ENCODE measurements around the gene ANAPC7. TPM values are rescaled to one million over a fixed set of nuclear protein-coding genes. Genes with fewer than 3 reads are reported as not detected.
"Not testable (repeated sequence)": the region's sequence is repeated elsewhere in the genome, so short reads cannot be mapped to it uniquely, and the experiment has no call there.

Gene ANAPC7
- total RNA-seq, 1 donor from 2014 or later = 64.8 TPM

DNA sequence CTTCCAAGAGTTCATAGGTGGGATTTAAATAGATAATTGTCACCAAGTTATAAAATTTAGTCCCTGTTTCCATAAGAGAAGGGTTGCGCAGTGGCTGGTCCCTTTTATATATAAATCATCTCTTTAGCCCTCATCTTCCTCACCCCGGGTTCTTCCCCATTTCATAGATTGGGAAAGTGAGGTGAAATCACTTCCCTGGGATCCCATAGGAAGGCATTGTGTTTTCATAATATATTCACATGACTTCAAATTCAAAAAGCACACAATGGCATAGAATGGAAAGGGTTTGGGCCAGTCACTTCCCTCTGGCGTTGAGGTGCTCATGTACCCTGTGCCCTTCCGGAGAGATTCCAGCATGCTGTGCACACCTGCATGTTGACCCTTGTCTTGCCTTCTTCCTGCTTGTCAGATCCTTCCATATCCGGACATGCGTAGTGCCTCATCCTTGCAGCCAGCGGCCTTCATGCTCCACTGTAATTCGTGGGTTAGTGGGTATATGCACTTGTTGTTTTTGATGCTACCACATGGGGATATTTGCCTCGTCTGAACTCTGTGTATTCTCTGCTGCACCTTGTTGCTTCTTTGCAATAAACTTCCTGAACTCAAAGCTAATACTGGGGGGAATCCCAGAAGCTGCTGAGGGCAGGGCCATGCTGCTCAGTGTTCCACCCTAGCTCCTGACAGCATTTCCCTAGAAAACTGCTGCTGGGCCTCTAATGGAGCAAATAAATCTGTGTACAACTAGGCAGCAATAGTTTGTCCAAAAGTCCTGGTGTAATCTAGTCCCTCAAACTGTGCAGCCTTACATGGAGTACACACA lies 59.6 kb downstream of the ANAPC7 start:
- Mint-ChIP-seq H3K9me3 (ENCODE audit: unreplicated experiment) (no peaks in the 10 kb centered on the region), H3K36me3 (ENCODE audit: low read depth, unreplicated experiment) (peaks cover 68% of the 10 kb centered on the region), H3K27me3 (ENCODE audit: unreplicated experiment) (peaks cover 5% of the 10 kb centered on the region), H3K27ac (ENCODE audit: unreplicated experiment) (no peak overlapping the region), H3K4me3 (ENCODE audit: unreplicated experiment) (no peak overlapping the region), H3K4me1 (ENCODE audit: unreplicated experiment) (no peaks in the 10 kb centered on the region)
- DNase-seq (ENCODE audit: low spot score) = no peak
- TF ChIP-seq, protein P1, sequence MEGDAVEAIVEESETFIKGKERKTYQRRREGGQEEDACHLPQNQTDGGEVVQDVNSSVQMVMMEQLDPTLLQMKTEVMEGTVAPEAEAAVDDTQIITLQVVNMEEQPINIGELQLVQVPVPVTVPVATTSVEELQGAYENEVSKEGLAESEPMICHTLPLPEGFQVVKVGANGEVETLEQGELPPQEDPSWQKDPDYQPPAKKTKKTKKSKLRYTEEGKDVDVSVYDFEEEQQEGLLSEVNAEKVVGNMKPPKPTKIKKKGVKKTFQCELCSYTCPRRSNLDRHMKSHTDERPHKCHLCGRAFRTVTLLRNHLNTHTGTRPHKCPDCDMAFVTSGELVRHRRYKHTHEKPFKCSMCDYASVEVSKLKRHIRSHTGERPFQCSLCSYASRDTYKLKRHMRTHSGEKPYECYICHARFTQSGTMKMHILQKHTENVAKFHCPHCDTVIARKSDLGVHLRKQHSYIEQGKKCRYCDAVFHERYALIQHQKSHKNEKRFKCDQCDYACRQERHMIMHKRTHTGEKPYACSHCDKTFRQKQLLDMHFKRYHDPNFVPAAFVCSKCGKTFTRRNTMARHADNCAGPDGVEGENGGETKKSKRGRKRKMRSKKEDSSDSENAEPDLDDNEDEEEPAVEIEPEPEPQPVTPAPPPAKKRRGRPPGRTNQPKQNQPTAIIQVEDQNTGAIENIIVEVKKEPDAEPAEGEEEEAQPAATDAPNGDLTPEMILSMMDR (IDR thresholded peaks at IDR 0.05; ENCODE audit: unreplicated experiment) = no peak

DNA sequence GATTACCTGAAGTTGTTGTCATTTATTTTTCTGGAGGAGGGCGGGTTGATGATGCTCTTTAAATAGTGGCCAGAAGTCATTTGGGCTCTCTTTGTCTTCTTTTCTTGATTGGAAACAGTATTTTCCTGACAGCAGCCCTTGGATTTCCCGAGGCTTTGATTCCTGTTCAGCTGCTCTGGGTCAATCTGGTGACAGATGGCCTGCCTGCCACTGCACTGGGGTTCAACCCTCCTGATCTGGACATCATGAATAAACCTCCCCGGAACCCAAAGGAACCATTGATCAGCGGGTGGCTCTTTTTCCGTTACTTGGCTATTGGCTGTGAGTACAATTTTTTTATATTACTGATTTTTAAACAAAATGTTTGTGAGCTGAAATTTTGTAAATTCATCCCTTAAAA lies 60.4 kb downstream of the ANAPC7 start:
- H3K27me3 Mint-ChIP-seq (ENCODE audit: unreplicated experiment) = peaks cover 5% of the 10 kb centered on the region
- no peaks in the 10 kb centered on the region for H3K4me1 Mint-ChIP-seq (ENCODE audit: unreplicated experiment)
- no peak overlapping the region for H3K4me3 Mint-ChIP-seq (ENCODE audit: unreplicated experiment)
- no peak overlapping the region for H3K27ac Mint-ChIP-seq (ENCODE audit: unreplicated experiment)
- peaks cover 77% of the 10 kb centered on the region for H3K36me3 Mint-ChIP-seq (ENCODE audit: low read depth, unreplicated experiment)
- TF ChIP-seq, protein P1 (IDR thresholded peaks at IDR 0.05; ENCODE audit: unreplicated experiment) = no peak
- no peaks in the 10 kb centered on the region for H3K9me3 Mint-ChIP-seq (ENCODE audit: unreplicated experiment)
- no peak for DNase-seq (ENCODE audit: low spot score)

DNA sequence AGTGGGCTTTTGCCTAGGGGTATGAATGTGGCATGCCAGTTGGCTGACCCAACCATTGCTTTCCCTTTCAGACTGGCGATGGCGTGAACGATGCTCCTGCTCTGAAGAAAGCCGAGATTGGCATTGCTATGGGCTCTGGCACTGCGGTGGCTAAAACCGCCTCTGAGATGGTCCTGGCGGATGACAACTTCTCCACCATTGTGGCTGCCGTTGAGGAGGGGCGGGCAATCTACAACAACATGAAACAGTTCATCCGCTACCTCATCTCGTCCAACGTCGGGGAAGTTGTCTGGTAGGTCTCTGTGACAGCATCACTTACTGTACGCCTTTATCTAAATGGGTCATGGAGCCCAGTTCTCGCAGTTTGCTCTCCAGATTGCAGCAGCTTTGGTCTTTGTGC lies 61.4 kb downstream of the ANAPC7 start:
- Mint-ChIP-seq H3K9me3 (ENCODE audit: unreplicated experiment) (no peaks in the 10 kb centered on the region), H3K4me3 (ENCODE audit: unreplicated experiment) (no peak overlapping the region), H3K27me3 (ENCODE audit: unreplicated experiment) (peaks cover 5% of the 10 kb centered on the region), H3K4me1 (ENCODE audit: unreplicated experiment) (no peaks in the 10 kb centered on the region), H3K36me3 (ENCODE audit: low read depth, unreplicated experiment) (peaks cover 79% of the 10 kb centered on the region), H3K27ac (ENCODE audit: unreplicated experiment) (no peak overlapping the region)
- DNase-seq (ENCODE audit: low spot score) = no peak
- TF ChIP-seq, protein P1 (IDR thresholded peaks at IDR 0.05; ENCODE audit: unreplicated experiment) = no peak

DNA sequence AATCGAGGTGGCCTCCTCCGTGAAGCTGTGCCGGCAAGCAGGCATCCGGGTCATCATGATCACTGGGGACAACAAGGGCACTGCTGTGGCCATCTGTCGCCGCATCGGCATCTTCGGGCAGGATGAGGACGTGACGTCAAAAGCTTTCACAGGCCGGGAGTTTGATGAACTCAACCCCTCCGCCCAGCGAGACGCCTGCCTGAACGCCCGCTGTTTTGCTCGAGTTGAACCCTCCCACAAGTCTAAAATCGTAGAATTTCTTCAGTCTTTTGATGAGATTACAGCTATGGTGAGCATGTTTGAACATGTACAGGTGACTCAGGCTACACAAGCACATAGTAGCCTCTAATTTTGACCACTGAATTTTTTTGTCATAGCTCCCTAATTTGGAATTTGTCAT lies 62.8 kb downstream of the ANAPC7 start:
- no peak overlapping the region for H3K27ac Mint-ChIP-seq (ENCODE audit: unreplicated experiment)
- H3K4me1 Mint-ChIP-seq (ENCODE audit: unreplicated experiment) = no peaks in the 10 kb centered on the region
- no peak overlapping the region for H3K4me3 Mint-ChIP-seq (ENCODE audit: unreplicated experiment)
- TF ChIP-seq, protein P1 (IDR thresholded peaks at IDR 0.05; ENCODE audit: unreplicated experiment) = no peak
- no peak for DNase-seq (ENCODE audit: low spot score)
- peaks cover 5% of the 10 kb centered on the region for H3K27me3 Mint-ChIP-seq (ENCODE audit: unreplicated experiment)
- H3K36me3 Mint-ChIP-seq (ENCODE audit: low read depth, unreplicated experiment) = peaks cover 80% of the 10 kb centered on the region
- no peaks in the 10 kb centered on the region for H3K9me3 Mint-ChIP-seq (ENCODE audit: unreplicated experiment)

DNA sequence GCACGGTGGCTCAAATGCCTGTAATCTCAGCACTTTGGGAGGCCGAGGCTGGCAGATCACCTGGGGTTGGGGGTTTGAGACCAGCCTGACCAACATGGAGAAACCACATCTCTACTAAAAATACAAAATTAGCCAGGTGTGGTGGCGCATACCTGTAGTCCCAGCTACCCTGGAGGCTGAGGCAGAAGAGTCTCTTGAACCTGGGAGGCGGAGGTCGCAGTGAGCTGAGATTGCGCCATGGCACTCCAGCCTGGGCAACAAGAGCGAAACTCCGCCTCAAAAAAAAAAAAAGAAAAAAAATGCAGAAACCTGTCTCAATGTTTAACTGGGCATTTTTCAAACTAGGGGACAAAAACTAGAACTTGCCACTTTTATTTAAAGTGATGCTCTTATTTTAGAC lies 63.2 kb downstream of the ANAPC7 start:
- H3K27me3 Mint-ChIP-seq (ENCODE audit: unreplicated experiment); H3K4me3 Mint-ChIP-seq (ENCODE audit: unreplicated experiment); H3K27ac Mint-ChIP-seq (ENCODE audit: unreplicated experiment); H3K9me3 Mint-ChIP-seq (ENCODE audit: unreplicated experiment); DNase-seq (ENCODE audit: low spot score); H3K4me1 Mint-ChIP-seq (ENCODE audit: unreplicated experiment): not testable (repeated sequence)
- peaks cover 84% of the 10 kb centered on the region for H3K36me3 Mint-ChIP-seq (ENCODE audit: low read depth, unreplicated experiment)
